CD14-positive monocyte (primary cell): ENCODE measurements around the gene TSHZ3. TPM values are rescaled to one million over a fixed set of nuclear protein-coding genes. Genes with fewer than 3 reads are reported as not detected.

ENCODE experiments used
- DNase-seq, 3 donors: peaks; one replicate each; pipeline ENCODE4 v3.0.0-alpha.2; 2011 to 2022
- H2AFZ ChIP-seq: 2 replicates; pipeline ENCODE4 v1.6.0; 2012; ENCODE audit warnings: mild to moderate bottlenecking, low read depth, low read length, inconsistent platforms; ENCODE audit not compliant: insufficient read depth, poor library complexity, severe bottlenecking
- H3K27ac ChIP-seq, 2 donors: 1 replicate in 1 of 2; 2 replicates in 1 of 2; pipeline ENCODE4 v1.5.1; 2012 to 2013; ENCODE audit warnings: low read length in 2 of 2, control low read depth in 1 of 2, inconsistent platforms in 1 of 2, low read depth in 1 of 2, mild to moderate bottlenecking in 1 of 2
- H3K27me3 ChIP-seq, 2 donors: one replicate each; pipeline versions ENCODE4 v1.6.0 to v1.6.1; 2011 to 2013; ENCODE audit warnings: low read length in 2 of 2; ENCODE audit not compliant: control insufficient read depth in 2 of 2, insufficient read depth in 2 of 2
- H3K36me3 ChIP-seq, 2 donors: replicated peaks in 1 of 2; 1 replicate in 1 of 2; 2 replicates in 1 of 2; pipeline versions ENCODE4 v1.5.1 to v1.6.1; 2012 to 2013; ENCODE audit warnings: low read length in 2 of 2, control low read depth in 1 of 2, inconsistent platforms in 1 of 2, mild to moderate bottlenecking in 1 of 2; ENCODE audit not compliant: insufficient read depth in 2 of 2, control insufficient read depth in 1 of 2
- H3K4me1 ChIP-seq, 2 donors: 1 replicate in 1 of 2; 2 replicates in 1 of 2; pipeline versions ENCODE4 v1.5.1 to v1.6.1; 2012 to 2013; ENCODE audit warnings: low read length in 2 of 2, control low read depth in 1 of 2, inconsistent platforms in 1 of 2, mild to moderate bottlenecking in 1 of 2, moderate library complexity in 1 of 2; ENCODE audit not compliant: insufficient read depth in 2 of 2, control insufficient read depth in 1 of 2
- H3K4me2 ChIP-seq: replicated peaks from 2 replicates; pipeline ENCODE3; 2012; ENCODE audit warnings: low read length, moderate library complexity, mild to moderate bottlenecking; ENCODE audit not compliant: poor library complexity, severe bottlenecking; ENCODE audit errors: extremely low read depth
- H3K4me3 ChIP-seq, 3 experiments: fragments of 200-600 bp in 1 of 3; sonication (generic) in 1 of 3; replicated peaks in 1 of 3; 1 replicate in 2 of 3; 2 replicates in 1 of 3; pipeline ENCODE4 v1.5.1; 2011 to 2013; ENCODE audit warnings: low read length in 3 of 3, mild to moderate bottlenecking in 3 of 3, control low read depth in 2 of 3, low read depth in 2 of 3, inconsistent platforms in 1 of 3, moderate library complexity in 1 of 3
- H3K79me2 ChIP-seq: 2 replicates; pipeline ENCODE4 v1.6.0; 2012; ENCODE audit warnings: mild to moderate bottlenecking, control low read depth, inconsistent platforms, low read length, moderate library complexity; ENCODE audit not compliant: insufficient read depth
- H3K9ac ChIP-seq: 2 replicates; pipeline ENCODE4 v1.6.0; 2017; ENCODE audit warnings: low read length, mild to moderate bottlenecking; ENCODE audit not compliant: insufficient read depth, poor library complexity, severe bottlenecking
- H3K9me3 ChIP-seq, 2 donors: replicated peaks in 1 of 2; 1 replicate in 1 of 2; 2 replicates in 1 of 2; pipeline versions ENCODE4 v1.5.1 to v1.6.1; 2012 to 2013; ENCODE audit warnings: low read length in 2 of 2, control low read depth in 1 of 2; ENCODE audit not compliant: control insufficient read depth in 1 of 2, insufficient read depth in 1 of 2
- H4K20me1 ChIP-seq: 2 replicates; pipeline ENCODE4 v1.6.0; 2012; ENCODE audit warnings: mild to moderate bottlenecking, low read length, control low read depth, moderate library complexity; ENCODE audit not compliant: insufficient read depth
- H3K27ac Mint-ChIP-seq, 7 donors: one replicate each; pipeline ENCODE4 v1.8.0; 2020; ENCODE audit warnings: mild to moderate bottlenecking in 7 of 7, mixed read lengths in 7 of 7, moderate library complexity in 6 of 7, inconsistent platforms in 2 of 7
- H3K27me3 Mint-ChIP-seq, 3 donors: one replicate each; pipeline ENCODE4 v1.8.0; 2021 to 2022; ENCODE audit warnings: low read depth in 3 of 3, mild to moderate bottlenecking in 3 of 3, mixed read lengths in 3 of 3, moderate library complexity in 3 of 3, inconsistent platforms in 1 of 3
- H3K36me3 Mint-ChIP-seq, 2 donors: one replicate each; pipeline ENCODE4 v1.8.0; 2020; ENCODE audit warnings: mixed read lengths in 2 of 2, inconsistent platforms in 1 of 2, mild to moderate bottlenecking in 1 of 2
- H3K4me1 Mint-ChIP-seq: one replicate; pipeline ENCODE4 v1.8.0; 2020; ENCODE audit warnings: mild to moderate bottlenecking, mixed read lengths
- H3K4me3 Mint-ChIP-seq, 2 donors: one replicate each; pipeline ENCODE4 v1.8.0; 2020; ENCODE audit warnings: mild to moderate bottlenecking in 2 of 2, mixed read lengths in 2 of 2, moderate library complexity in 1 of 2
- H3K9me3 Mint-ChIP-seq, 7 donors: one replicate each; pipeline ENCODE4 v1.8.0; 2020 to 2022; ENCODE audit warnings: mixed read lengths in 7 of 7, mild to moderate bottlenecking in 6 of 7, moderate library complexity in 6 of 7, inconsistent platforms in 2 of 7
- WGBS: methylation state at CpG from one replicate; pipeline ENCODE4 v1.1.5; 2013; ENCODE audit warnings: missing lambda C conversion rate; ENCODE audit not compliant: insufficient coverage; 5-methylcytosine and 5-hydroxymethylcytosine counted together
- intact Hi-C, 2 donors: fragments of 100-400 bp; cut with micrococcal nuclease; formaldehyde crosslinking; loops; one replicate each; pipeline versions ENCODE4 v1.15.0 to v1.15.1; 2023
- polyA plus RNA-seq, 3 donors: library from polyadenylated mRNA; depleted of rRNA in 1 of 3; unstranded in 2 of 3; stranded (reverse) in 1 of 3; fragments of 300-500 nt in 2 of 3; fragments of >200 nt in 1 of 3; fragmentation: Illumina TruSeq in 2 of 3; gene quantifications; 1 replicate in 2 of 3; 2 replicates in 1 of 3; pipeline ENCODE4 v1.2.3, GENCODE V29; 2012 to 2021
- TF ChIP-seq, protein P1 (sequence below): fragments of 200-600 bp; IDR thresholded peaks from one replicate; pipeline ENCODE4 v1.8.0; 2022; ENCODE audit warnings: antibody characterized with exemption, mild to moderate bottlenecking

Gene TSHZ3
- polyA plus RNA-seq, 3 donors: 2.3 to 5.8 (median 3.3) TPM

GRCh38 chr19:31308781-31309180, 40.5 kb downstream of the TSHZ3 start:
- TF ChIP-seq, protein P1, sequence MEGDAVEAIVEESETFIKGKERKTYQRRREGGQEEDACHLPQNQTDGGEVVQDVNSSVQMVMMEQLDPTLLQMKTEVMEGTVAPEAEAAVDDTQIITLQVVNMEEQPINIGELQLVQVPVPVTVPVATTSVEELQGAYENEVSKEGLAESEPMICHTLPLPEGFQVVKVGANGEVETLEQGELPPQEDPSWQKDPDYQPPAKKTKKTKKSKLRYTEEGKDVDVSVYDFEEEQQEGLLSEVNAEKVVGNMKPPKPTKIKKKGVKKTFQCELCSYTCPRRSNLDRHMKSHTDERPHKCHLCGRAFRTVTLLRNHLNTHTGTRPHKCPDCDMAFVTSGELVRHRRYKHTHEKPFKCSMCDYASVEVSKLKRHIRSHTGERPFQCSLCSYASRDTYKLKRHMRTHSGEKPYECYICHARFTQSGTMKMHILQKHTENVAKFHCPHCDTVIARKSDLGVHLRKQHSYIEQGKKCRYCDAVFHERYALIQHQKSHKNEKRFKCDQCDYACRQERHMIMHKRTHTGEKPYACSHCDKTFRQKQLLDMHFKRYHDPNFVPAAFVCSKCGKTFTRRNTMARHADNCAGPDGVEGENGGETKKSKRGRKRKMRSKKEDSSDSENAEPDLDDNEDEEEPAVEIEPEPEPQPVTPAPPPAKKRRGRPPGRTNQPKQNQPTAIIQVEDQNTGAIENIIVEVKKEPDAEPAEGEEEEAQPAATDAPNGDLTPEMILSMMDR: no peak
- peaks cover 76% of the 10 kb centered on the region for H3K4me1 Mint-ChIP-seq
- H3K4me2 ChIP-seq: no peak overlapping the region
- no peak overlapping the region for H3K4me3 Mint-ChIP-seq
- peaks cover 9 to 24% of the 10 kb centered on the region in 2 donors for H3K36me3 Mint-ChIP-seq
- no peaks in the 10 kb centered on the region for H3K36me3 ChIP-seq
- no peak overlapping the region for H2AFZ ChIP-seq
- H3K4me3 ChIP-seq: no peak overlapping the region
- H3K9ac ChIP-seq: no peak overlapping the region
- WGBS: 91% methylated on average over 11 of the region's 13 CpGs
- H3K4me1 ChIP-seq: peaks cover 72 to 74% of the 10 kb centered on the region in 2 donors
- H3K27me3 Mint-ChIP-seq: no peaks in the 10 kb centered on the region
- H3K27ac ChIP-seq: no peak overlapping the region
- no peaks in the 10 kb centered on the region for H3K9me3 ChIP-seq
- peaks cover 0 to 1% (median 0%) of the 10 kb centered on the region in 7 donors for H3K9me3 Mint-ChIP-seq
- H3K27ac Mint-ChIP-seq: peak overlapping the region in 2 of 7 donors; percentile 13 to 27
- peaks cover 4% of the 10 kb centered on the region for H4K20me1 ChIP-seq
- H3K79me2 ChIP-seq: peaks cover 81% of the 10 kb centered on the region
- H3K27me3 ChIP-seq: no peaks in the 10 kb centered on the region
- no peak for DNase-seq
- intact Hi-C loops: loop anchor here in 1 of 2 donors (5.0 kb wide), 1 partner anchor 44 kb away; no protein-coding TSS in a partner anchor

- Histone ChIP-seq H3K4me1 (peaks cover 58 to 60% of the 10 kb centered on the region in 2 donors), H2AFZ (no peak overlapping the region), H3K27ac (no peak overlapping the region), H3K9ac (no peak overlapping the region), H3K79me2 (peaks cover 82% of the 10 kb centered on the region), H3K36me3 (no peaks in the 10 kb centered on the region), H3K27me3 (no peaks in the 10 kb centered on the region), H4K20me1 (peaks cover 8% of the 10 kb centered on the region), H3K4me3 (no peak overlapping the region), H3K9me3 (no peaks in the 10 kb centered on the region), H3K4me2 (no peak overlapping the region)
- TF ChIP-seq, protein P1: no peak
- intact Hi-C loops: loop anchor here in 1 of 2 donors (5.0 kb wide), 1 partner anchor 45 kb away; no protein-coding TSS in a partner anchor
- 99% methylated on average over 8 of the region's 13 CpGs for WGBS
- peaks cover 69% of the 10 kb centered on the region for H3K4me1 Mint-ChIP-seq
- H3K36me3 Mint-ChIP-seq: peaks cover 9 to 23% of the 10 kb centered on the region in 2 donors
- peaks cover 0 to 1% (median 0%) of the 10 kb centered on the region in 7 donors for H3K9me3 Mint-ChIP-seq
- H3K27me3 Mint-ChIP-seq: no peaks in the 10 kb centered on the region
- H3K27ac Mint-ChIP-seq: peak overlapping the region in 1 of 7 donors; percentile 75
- DNase-seq: no peak
- no peak overlapping the region for H3K4me3 Mint-ChIP-seq
Observed at GRCh38 chr19:31307071-31307669, 42.1 kb downstream of the TSHZ3 start.
